H9 (cell line): ENCODE measurements around the gene ARHGEF17. TPM values are rescaled to one million over a fixed set of nuclear protein-coding genes. Genes with fewer than 3 reads are reported as not detected.

Experiments used
- DNase-seq: peaks from one replicate; pipeline ENCODE4 v3.0.0-alpha.2; 2017
- H2AFZ ChIP-seq: one replicate; pipeline ENCODE4 v1.6.1; 2013; ENCODE audit warnings: mild to moderate bottlenecking, low read length, control low read depth, moderate library complexity
- H2AK5ac ChIP-seq: 2 replicates; pipeline ENCODE4 v1.6.1; 2013; ENCODE audit warnings: low read length, control low read depth, mixed read lengths; ENCODE audit not compliant: insufficient read length
- H2BK120ac ChIP-seq: one replicate; pipeline ENCODE4 v1.6.1; 2013; ENCODE audit warnings: low read depth, mild to moderate bottlenecking, low read length, control low read depth, inconsistent platforms; ENCODE audit not compliant: poor library complexity, severe bottlenecking
- H2BK12ac ChIP-seq: 2 replicates; pipeline ENCODE4 v1.6.1; 2013; ENCODE audit warnings: low read length, control low read depth, mixed read lengths, low read depth; ENCODE audit not compliant: insufficient read length
- H2BK15ac ChIP-seq: 2 replicates; pipeline ENCODE4 v1.6.1; 2013; ENCODE audit warnings: low read depth, low read length, control low read depth
- H2BK20ac ChIP-seq: one replicate; pipeline ENCODE4 v1.6.1; 2013; ENCODE audit warnings: low read depth, mild to moderate bottlenecking, low read length, control low read depth, inconsistent platforms; ENCODE audit not compliant: poor library complexity, severe bottlenecking
- H2BK5ac ChIP-seq: 2 replicates; pipeline ENCODE4 v1.6.1; 2013; ENCODE audit warnings: low read length, control low read depth, mixed read lengths; ENCODE audit not compliant: insufficient read length
- H3K14ac ChIP-seq: 2 replicates; pipeline ENCODE4 v1.6.1; 2013; ENCODE audit warnings: low read length, control low read depth; ENCODE audit not compliant: insufficient read depth
- H3K18ac ChIP-seq: 2 replicates; pipeline ENCODE4 v1.6.1; 2013; ENCODE audit warnings: low read depth, mild to moderate bottlenecking, mixed read lengths, low read length, control low read depth; ENCODE audit not compliant: insufficient read length
- H3K23ac ChIP-seq: 2 replicates; pipeline ENCODE4 v1.6.1; 2013; ENCODE audit warnings: low read length, control low read depth, mixed read lengths, low read depth; ENCODE audit not compliant: insufficient read length
- H3K23me2 ChIP-seq: 2 replicates; pipeline ENCODE4 v1.6.1; 2013; ENCODE audit warnings: low read depth, mild to moderate bottlenecking, mixed read lengths, low read length, control low read depth; ENCODE audit not compliant: insufficient read length, poor library complexity, severe bottlenecking
- H3K27ac ChIP-seq: 2 replicates; pipeline ENCODE4 v1.5.1; 2013; ENCODE audit warnings: low read length, control low read depth, mixed read lengths, low read depth; ENCODE audit not compliant: insufficient read length
- H3K27me3 ChIP-seq: 2 replicates; pipeline ENCODE4 v1.6.1; 2013; ENCODE audit warnings: low read length, control low read depth, inconsistent platforms; ENCODE audit not compliant: insufficient read depth
- H3K4ac ChIP-seq: 2 replicates; pipeline ENCODE4 v1.6.1; 2013; ENCODE audit warnings: low read depth, mild to moderate bottlenecking, control low read depth, inconsistent platforms, low read length, moderate library complexity
- H3K4me1 ChIP-seq: 2 replicates; pipeline ENCODE4 v1.6.1; 2013; ENCODE audit warnings: low read length, control low read depth, inconsistent platforms; ENCODE audit not compliant: insufficient read depth
- H3K4me2 ChIP-seq: 2 replicates; pipeline ENCODE4 v1.6.1; 2013; ENCODE audit warnings: low read length, control low read depth, mixed read lengths; ENCODE audit not compliant: insufficient read length, insufficient read depth
- H3K56ac ChIP-seq: 2 replicates; pipeline ENCODE4 v1.6.1; 2013; ENCODE audit warnings: low read depth, mild to moderate bottlenecking, mixed read lengths, low read length, control low read depth; ENCODE audit not compliant: insufficient read length
- H3K79me1 ChIP-seq: 2 replicates; pipeline ENCODE4 v1.6.1; 2013; ENCODE audit warnings: low read depth, mild to moderate bottlenecking, moderate library complexity, low read length, control low read depth, inconsistent platforms; ENCODE audit not compliant: insufficient read depth, poor library complexity, severe bottlenecking
- H3K79me2 ChIP-seq: 2 replicates; pipeline ENCODE4 v1.6.1; 2013; ENCODE audit warnings: low read length, control low read depth, inconsistent platforms; ENCODE audit not compliant: insufficient read depth
- H3K9ac ChIP-seq: 2 replicates; pipeline ENCODE4 v1.6.1; 2013; ENCODE audit warnings: low read length, control low read depth, mixed read lengths; ENCODE audit not compliant: insufficient read length; ENCODE audit errors: extremely low read depth
- H3K9me3 ChIP-seq: one replicate; pipeline ENCODE4 v1.6.1; 2013; ENCODE audit warnings: low read depth, low read length, inconsistent platforms; ENCODE audit not compliant: control insufficient read depth
- H3T11ph ChIP-seq: one replicate; pipeline ENCODE4 v1.6.1; 2013; ENCODE audit warnings: mild to moderate bottlenecking, low read length, control low read depth, inconsistent platforms
- H4K20me1 ChIP-seq: one replicate; pipeline ENCODE4 v1.6.1; 2013; ENCODE audit not compliant: control insufficient read depth, insufficient read length, insufficient read depth
- H4K5ac ChIP-seq: 2 replicates; pipeline ENCODE4 v1.6.1; 2013; ENCODE audit warnings: low read depth, mild to moderate bottlenecking, mixed read lengths, low read length, control low read depth; ENCODE audit not compliant: insufficient read length
- H4K8ac ChIP-seq: replicated peaks from 2 replicates; pipeline ENCODE4 v1.6.1; 2013; ENCODE audit warnings: low read length, control low read depth, mixed read lengths, low read depth; ENCODE audit not compliant: insufficient read length
- H4K91ac ChIP-seq: 2 replicates; pipeline ENCODE4 v1.6.1; 2013; ENCODE audit warnings: low read depth, mild to moderate bottlenecking, moderate library complexity, mixed read lengths, low read length, control low read depth; ENCODE audit not compliant: insufficient read length
- H3K27ac Mint-ChIP-seq, 3 experiments: 2 replicates in 2 of 3; 3 replicates in 1 of 3; pipeline ENCODE4 v1.8.0; 2020 to 2021; ENCODE audit warnings: mixed read lengths in 3 of 3, mild to moderate bottlenecking in 1 of 3, moderate library complexity in 1 of 3
- H3K27me3 Mint-ChIP-seq: 2 replicates; pipeline ENCODE4 v1.8.0; 2021; ENCODE audit warnings: low read depth, mild to moderate bottlenecking, moderate library complexity, mixed read lengths
- H3K36me3 Mint-ChIP-seq, 3 experiments: 2 replicates in 2 of 3; 3 replicates in 1 of 3; pipeline ENCODE4 v1.8.0; 2020 to 2021; ENCODE audit warnings: low read depth in 3 of 3, mixed read lengths in 3 of 3; ENCODE audit not compliant: insufficient read depth in 1 of 3
- H3K4me1 Mint-ChIP-seq, 2 experiments: 2 replicates each; pipeline ENCODE4 v1.8.0; 2020; ENCODE audit warnings: mixed read lengths in 2 of 2
- H3K4me3 Mint-ChIP-seq, 2 experiments: 2 replicates in 1 of 2; 3 replicates in 1 of 2; pipeline ENCODE4 v1.8.0; 2020 to 2021; ENCODE audit warnings: mild to moderate bottlenecking in 2 of 2, mixed read lengths in 2 of 2, moderate library complexity in 1 of 2
- H3K9me3 Mint-ChIP-seq, 2 experiments: 2 replicates in 1 of 2; 3 replicates in 1 of 2; pipeline ENCODE4 v1.8.0; 2020; ENCODE audit warnings: mild to moderate bottlenecking in 2 of 2, mixed read lengths in 2 of 2, moderate library complexity in 1 of 2
- WGBS: extraction: QIAGEN DNeasy Blood & Tissue Kit; methylation state at CpG from one replicate; pipeline ENCODE4 v1.1.7; 2013; ENCODE audit warnings: missing lambda C conversion rate, low lambda C conversion rate, mixed read lengths; ENCODE audit not compliant: insufficient read length; ENCODE audit errors: extremely low coverage; 5-methylcytosine and 5-hydroxymethylcytosine counted together
- total RNA-seq: library from RNA; stranded (reverse); gene quantifications from 2 replicates; pipeline ENCODE4 v1.2.1, GENCODE V29; 2021
- TF ChIP-seq, protein P1 (sequence below): fragments of 200-600 bp; sonication (generic); conservative IDR thresholded peaks from 3 replicates; pipeline ENCODE4 v1.8.0; 2021; ENCODE audit warnings: antibody characterized with exemption, mild to moderate bottlenecking

The ARHGEF17 gene
- total RNA-seq, 1 experiment from 2014 or later: 7.4 TPM

DNA sequence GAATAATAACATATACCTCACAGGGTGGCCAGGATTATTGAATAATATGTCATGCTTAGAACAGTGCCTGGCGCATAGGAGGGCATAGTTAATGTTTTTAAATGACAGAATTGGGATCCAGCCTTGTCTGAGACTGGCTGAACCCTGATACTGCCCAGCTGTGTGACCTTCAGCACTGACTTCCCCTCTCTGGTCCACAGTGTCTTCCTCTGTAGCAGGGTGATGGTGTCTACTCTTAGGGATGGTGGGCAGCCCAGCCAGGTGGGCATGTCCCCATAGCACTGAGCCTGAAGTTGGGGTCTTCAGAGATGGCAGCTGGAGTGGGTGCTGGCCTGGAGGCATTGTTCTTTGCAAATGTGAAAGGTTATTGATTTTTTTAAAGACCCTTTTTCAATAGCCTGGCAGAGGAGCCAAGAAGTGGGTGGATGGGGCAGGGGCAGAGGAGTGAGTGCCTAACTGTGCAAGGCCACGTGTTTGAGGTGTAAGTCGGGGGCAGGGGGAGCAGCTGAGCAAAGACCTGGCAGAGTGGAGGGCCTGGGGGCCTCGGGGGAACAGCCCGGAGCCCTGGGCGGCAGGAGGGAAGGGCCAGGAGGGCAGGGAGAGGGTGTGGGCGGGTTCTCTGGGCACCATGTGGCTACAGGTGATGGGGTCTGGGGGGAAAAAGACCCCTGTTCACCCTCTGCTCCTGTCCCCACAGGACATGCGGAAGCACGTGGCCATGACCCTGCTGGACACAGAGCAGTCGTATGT is 38.3 kb downstream of the ARHGEF17 start:
- H3K27ac Mint-ChIP-seq: no peak overlapping the region
- no peak overlapping the region for H2BK12ac ChIP-seq
- peaks cover 37% of the 10 kb centered on the region for H3K27me3 Mint-ChIP-seq
- no peak overlapping the region for H2BK120ac ChIP-seq
- no peak overlapping the region for H2AK5ac ChIP-seq
- no peak overlapping the region for H4K91ac ChIP-seq
- peaks cover 0 to 4% (median 3%) of the 10 kb centered on the region in 3 experiments; a peak in 4 of 7 replicates for H3K36me3 Mint-ChIP-seq
- peaks cover 9% of the 10 kb centered on the region; the same call in 1 of the 2 replicates for H3K27me3 ChIP-seq
- H3K79me1 ChIP-seq: no peaks in the 10 kb centered on the region
- H3K9me3 ChIP-seq: no peaks in the 10 kb centered on the region
- H4K20me1 ChIP-seq: no peaks in the 10 kb centered on the region
- no peak overlapping the region for H3K27ac ChIP-seq
- H3K4me3 Mint-ChIP-seq: no peak overlapping the region
- H3K9ac ChIP-seq: no peak overlapping the region
- TF ChIP-seq, protein P1, sequence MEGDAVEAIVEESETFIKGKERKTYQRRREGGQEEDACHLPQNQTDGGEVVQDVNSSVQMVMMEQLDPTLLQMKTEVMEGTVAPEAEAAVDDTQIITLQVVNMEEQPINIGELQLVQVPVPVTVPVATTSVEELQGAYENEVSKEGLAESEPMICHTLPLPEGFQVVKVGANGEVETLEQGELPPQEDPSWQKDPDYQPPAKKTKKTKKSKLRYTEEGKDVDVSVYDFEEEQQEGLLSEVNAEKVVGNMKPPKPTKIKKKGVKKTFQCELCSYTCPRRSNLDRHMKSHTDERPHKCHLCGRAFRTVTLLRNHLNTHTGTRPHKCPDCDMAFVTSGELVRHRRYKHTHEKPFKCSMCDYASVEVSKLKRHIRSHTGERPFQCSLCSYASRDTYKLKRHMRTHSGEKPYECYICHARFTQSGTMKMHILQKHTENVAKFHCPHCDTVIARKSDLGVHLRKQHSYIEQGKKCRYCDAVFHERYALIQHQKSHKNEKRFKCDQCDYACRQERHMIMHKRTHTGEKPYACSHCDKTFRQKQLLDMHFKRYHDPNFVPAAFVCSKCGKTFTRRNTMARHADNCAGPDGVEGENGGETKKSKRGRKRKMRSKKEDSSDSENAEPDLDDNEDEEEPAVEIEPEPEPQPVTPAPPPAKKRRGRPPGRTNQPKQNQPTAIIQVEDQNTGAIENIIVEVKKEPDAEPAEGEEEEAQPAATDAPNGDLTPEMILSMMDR: no peak
- no peak overlapping the region for H2AFZ ChIP-seq
- no peak overlapping the region for H3K4ac ChIP-seq
- H3T11ph ChIP-seq: no peak overlapping the region
- no peak for DNase-seq
- no peak overlapping the region for H2BK5ac ChIP-seq
- no peaks in the 10 kb centered on the region for H3K4me1 ChIP-seq
- no peak overlapping the region for H3K56ac ChIP-seq
- H3K4me1 Mint-ChIP-seq: peaks cover 18 to 19% of the 10 kb centered on the region in 2 experiments
- no peak overlapping the region for H3K23ac ChIP-seq
- H2BK15ac ChIP-seq: no peak overlapping the region
- peaks cover 3% of the 10 kb centered on the region for H3K23me2 ChIP-seq
- no peaks in the 10 kb centered on the region for H3K79me2 ChIP-seq
- H2BK20ac ChIP-seq: no peak overlapping the region
- H3K18ac ChIP-seq: no peak overlapping the region
- H3K14ac ChIP-seq: no peak overlapping the region
- WGBS: no CpG with 5 or more reads among the region's 10 CpGs
- no peaks in the 10 kb centered on the region for H3K9me3 Mint-ChIP-seq
- no peak overlapping the region for H3K4me2 ChIP-seq
- H4K8ac ChIP-seq: no peak overlapping the region
- no peak overlapping the region for H4K5ac ChIP-seq
